ENCODE measurements around the gene MYH15. TPM values are rescaled to one million over a fixed set of nuclear protein-coding genes. Genes with fewer than 3 reads are reported as not detected.

Gene MYH15
- total RNA-seq, 1 donor from 2014 or later: 0.75 TPM

DNA sequence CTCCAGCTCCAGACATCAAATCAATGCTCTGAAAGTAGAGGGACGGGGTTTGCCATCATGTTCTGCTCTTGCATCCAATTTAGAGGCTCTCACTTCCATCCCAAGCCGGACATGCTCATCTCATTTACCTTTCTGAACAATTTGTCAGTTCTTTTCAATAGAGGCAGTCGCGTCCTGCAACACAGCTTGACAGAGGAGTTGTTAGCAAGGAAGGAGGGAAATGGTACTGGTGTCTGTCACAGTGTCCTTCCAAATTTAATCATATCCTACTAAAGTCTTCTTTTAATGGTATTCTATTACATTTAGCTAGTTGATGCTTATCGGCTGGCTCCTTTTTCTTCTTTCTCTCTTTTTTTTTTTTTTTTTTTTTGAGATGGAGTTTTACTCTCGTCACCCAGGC is 168.5 kb downstream of the MYH15 start:
- TF ChIP-seq, protein P1, sequence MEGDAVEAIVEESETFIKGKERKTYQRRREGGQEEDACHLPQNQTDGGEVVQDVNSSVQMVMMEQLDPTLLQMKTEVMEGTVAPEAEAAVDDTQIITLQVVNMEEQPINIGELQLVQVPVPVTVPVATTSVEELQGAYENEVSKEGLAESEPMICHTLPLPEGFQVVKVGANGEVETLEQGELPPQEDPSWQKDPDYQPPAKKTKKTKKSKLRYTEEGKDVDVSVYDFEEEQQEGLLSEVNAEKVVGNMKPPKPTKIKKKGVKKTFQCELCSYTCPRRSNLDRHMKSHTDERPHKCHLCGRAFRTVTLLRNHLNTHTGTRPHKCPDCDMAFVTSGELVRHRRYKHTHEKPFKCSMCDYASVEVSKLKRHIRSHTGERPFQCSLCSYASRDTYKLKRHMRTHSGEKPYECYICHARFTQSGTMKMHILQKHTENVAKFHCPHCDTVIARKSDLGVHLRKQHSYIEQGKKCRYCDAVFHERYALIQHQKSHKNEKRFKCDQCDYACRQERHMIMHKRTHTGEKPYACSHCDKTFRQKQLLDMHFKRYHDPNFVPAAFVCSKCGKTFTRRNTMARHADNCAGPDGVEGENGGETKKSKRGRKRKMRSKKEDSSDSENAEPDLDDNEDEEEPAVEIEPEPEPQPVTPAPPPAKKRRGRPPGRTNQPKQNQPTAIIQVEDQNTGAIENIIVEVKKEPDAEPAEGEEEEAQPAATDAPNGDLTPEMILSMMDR (conservative IDR thresholded peaks at IDR 0.05; ENCODE audit: low read depth, low read length): no peak
- H3K4me3 ChIP-seq (ENCODE audit: low read depth, low read length): no peak overlapping the region
- DNase-seq (ENCODE audit: low read depth): no peak

DNA sequence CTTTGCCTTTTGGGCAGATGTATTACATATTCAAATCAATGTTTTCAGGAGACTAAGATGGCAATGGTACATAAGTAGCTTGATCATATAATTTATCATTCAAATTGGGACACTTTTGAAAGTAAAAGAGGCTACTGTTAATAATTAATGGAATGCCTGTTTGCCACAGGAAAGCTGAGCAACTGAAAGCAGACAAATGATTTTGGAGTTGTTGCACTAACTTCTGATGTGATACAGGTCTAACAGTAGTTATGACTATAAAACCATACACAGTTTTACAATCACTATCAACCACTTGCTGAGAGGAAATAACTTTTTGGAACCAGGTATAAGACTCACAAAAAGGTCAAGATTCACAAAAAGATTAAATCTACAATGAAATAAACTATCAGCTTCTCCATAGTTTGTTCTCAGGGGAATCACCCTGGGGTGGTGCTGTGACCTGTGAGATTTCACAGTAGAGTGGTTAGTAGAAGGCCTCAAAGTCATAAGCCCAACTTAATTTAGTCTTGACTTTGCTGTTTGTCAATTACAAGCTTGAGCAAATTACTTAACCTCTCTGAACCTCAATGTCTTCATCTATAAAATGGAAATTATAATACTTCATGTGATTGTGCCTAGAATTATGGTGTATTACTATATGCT is 171.4 kb downstream of the MYH15 start:
- TF ChIP-seq, protein P1 (conservative IDR thresholded peaks at IDR 0.05; ENCODE audit: low read depth, low read length): no peak
- peak; percentile 40 for DNase-seq (ENCODE audit: low read depth)
- no peak overlapping the region for H3K4me3 ChIP-seq (ENCODE audit: low read depth, low read length)

DNA sequence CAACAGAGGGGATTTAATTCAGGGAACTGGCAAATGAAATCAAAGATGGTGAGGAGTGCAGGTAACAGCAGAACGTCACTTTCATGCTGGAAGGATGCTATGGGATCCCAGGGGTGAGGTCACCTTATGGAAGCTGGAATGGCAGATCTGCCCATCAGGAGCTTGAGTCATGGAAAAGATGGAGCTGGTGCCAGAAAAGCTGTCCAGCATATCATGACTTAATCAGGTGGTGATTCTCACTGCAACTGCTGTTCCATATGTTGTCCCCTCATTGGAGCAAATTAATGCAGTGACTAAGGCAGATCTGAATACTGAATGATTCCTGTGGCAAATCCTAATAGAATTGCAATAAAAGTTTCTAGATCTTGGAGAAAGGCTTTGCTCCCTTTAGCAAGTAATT is 175.7 kb downstream of the MYH15 start:
- no peak overlapping the region for H3K4me3 ChIP-seq (ENCODE audit: low read depth, low read length)
- TF ChIP-seq, protein P1 (conservative IDR thresholded peaks at IDR 0.05; ENCODE audit: low read depth, low read length): no peak
- no peak for DNase-seq (ENCODE audit: low read depth)

DNA sequence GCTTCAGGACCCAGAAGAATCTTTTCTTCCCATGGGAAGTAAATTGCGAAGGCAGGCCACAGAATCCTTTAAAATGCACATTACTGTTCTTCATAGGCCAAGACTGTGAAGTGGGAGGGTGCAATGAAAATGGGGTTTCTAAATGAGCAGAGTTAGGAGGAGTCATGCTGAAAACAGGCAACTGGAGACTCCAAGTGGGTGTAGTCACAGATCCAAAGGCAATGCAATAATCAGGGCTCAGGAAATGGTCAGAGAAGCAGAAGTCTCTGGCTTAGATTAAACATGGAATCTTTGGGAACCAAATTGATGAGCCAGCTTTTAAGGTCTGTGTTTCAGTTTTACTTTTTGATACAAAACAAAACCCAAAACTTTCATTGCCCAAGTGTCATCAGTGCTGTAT is 176.4 kb downstream of the MYH15 start:
- no peak for DNase-seq (ENCODE audit: low read depth)

DNA sequence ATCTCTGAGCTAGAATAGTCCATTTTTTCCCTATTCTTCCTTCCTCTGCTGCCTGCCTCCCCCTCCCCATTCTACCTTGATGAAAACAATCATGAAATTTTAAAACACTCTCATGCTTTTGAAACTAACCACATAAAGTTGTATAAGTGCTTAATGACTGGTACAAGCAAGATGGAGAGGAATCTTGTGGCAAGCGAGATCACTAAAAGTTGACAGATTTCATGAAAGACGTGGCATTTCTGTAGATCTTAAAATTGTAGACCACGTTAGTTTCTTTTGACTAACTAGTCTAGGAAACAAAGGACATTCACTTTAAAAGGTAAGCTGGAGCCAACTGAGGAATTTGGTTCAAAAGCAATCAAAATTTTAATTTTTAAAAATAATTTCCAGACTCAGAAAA is 178.6 kb downstream of the MYH15 start:
- DNase-seq (ENCODE audit: low read depth): no peak
- H3K4me3 ChIP-seq (ENCODE audit: low read depth, low read length): no peak overlapping the region
- TF ChIP-seq, protein P1 (conservative IDR thresholded peaks at IDR 0.05; ENCODE audit: low read depth, low read length): no peak

More for the DNA sequence above, 176.4 kb downstream of the MYH15 start:
- TF ChIP-seq, protein P1 (conservative IDR thresholded peaks at IDR 0.05; ENCODE audit: low read depth, low read length): no peak
- H3K4me3 ChIP-seq (ENCODE audit: low read depth, low read length): no peak overlapping the region

Other genes with a start within 250 kb of the MYH15 start
- gene HHLA2, start 214.0 kb downstream of the MYH15 start, total RNA-seq: 0.23 TPM in 1 of 2 replicates, not detected in the other
- 49.8 and 72.9 TPM in 2 replicates for gene CIP2A, start 78.8 kb upstream of the MYH15 start, total RNA-seq
- gene DZIP3, start 79.1 kb upstream of the MYH15 start, total RNA-seq: 5.9 and 6.3 TPM in 2 replicates
- not detected in 2 replicates for gene RETNLB, start 246.8 kb upstream of the MYH15 start, total RNA-seq